Mucosa of rectum (tissue), 2 donors: ENCODE measurements around the gene MED17.

Experiments used
- H3K27ac ChIP-seq, 2 donors: one replicate each; pipeline ENCODE4 v1.7.0; 2013; ENCODE audit warnings: inconsistent platforms in 2 of 2, low read depth in 2 of 2, low read length in 2 of 2
- H3K27me3 ChIP-seq, 2 donors: one replicate each; pipeline ENCODE4 v1.7.0; 2013; ENCODE audit warnings: low read length in 2 of 2; ENCODE audit not compliant: control insufficient read depth in 2 of 2, insufficient read depth in 2 of 2
- H3K36me3 ChIP-seq, 2 donors: one replicate each; pipeline ENCODE4 v1.7.0; 2013; ENCODE audit warnings: low read length in 2 of 2; ENCODE audit not compliant: control insufficient read depth in 2 of 2, insufficient read depth in 2 of 2
- H3K4me1 ChIP-seq, 2 donors: one replicate each; pipeline ENCODE4 v1.7.0; 2013; ENCODE audit warnings: low read length in 2 of 2, mild to moderate bottlenecking in 1 of 2; ENCODE audit not compliant: control insufficient read depth in 2 of 2, insufficient read depth in 2 of 2
- H3K4me3 ChIP-seq, 2 donors: one replicate each; pipeline ENCODE4 v1.7.0; 2013; ENCODE audit warnings: low read length in 2 of 2
- H3K9ac ChIP-seq, 2 donors: one replicate each; pipeline ENCODE4 v1.7.0; 2013; ENCODE audit warnings: low read length in 2 of 2, low read depth in 1 of 2, mild to moderate bottlenecking in 1 of 2
- H3K9me3 ChIP-seq, 2 donors: one replicate each; pipeline ENCODE4 v1.7.0; 2013; ENCODE audit warnings: low read length in 2 of 2; ENCODE audit not compliant: control insufficient read depth in 2 of 2
- donor health status: healthy.
- donor health status: Normal muscosa, but diverticular disease.

Gene MED17, protein sequence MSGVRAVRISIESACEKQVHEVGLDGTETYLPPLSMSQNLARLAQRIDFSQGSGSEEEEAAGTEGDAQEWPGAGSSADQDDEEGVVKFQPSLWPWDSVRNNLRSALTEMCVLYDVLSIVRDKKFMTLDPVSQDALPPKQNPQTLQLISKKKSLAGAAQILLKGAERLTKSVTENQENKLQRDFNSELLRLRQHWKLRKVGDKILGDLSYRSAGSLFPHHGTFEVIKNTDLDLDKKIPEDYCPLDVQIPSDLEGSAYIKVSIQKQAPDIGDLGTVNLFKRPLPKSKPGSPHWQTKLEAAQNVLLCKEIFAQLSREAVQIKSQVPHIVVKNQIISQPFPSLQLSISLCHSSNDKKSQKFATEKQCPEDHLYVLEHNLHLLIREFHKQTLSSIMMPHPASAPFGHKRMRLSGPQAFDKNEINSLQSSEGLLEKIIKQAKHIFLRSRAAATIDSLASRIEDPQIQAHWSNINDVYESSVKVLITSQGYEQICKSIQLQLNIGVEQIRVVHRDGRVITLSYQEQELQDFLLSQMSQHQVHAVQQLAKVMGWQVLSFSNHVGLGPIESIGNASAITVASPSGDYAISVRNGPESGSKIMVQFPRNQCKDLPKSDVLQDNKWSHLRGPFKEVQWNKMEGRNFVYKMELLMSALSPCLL

DNA sequence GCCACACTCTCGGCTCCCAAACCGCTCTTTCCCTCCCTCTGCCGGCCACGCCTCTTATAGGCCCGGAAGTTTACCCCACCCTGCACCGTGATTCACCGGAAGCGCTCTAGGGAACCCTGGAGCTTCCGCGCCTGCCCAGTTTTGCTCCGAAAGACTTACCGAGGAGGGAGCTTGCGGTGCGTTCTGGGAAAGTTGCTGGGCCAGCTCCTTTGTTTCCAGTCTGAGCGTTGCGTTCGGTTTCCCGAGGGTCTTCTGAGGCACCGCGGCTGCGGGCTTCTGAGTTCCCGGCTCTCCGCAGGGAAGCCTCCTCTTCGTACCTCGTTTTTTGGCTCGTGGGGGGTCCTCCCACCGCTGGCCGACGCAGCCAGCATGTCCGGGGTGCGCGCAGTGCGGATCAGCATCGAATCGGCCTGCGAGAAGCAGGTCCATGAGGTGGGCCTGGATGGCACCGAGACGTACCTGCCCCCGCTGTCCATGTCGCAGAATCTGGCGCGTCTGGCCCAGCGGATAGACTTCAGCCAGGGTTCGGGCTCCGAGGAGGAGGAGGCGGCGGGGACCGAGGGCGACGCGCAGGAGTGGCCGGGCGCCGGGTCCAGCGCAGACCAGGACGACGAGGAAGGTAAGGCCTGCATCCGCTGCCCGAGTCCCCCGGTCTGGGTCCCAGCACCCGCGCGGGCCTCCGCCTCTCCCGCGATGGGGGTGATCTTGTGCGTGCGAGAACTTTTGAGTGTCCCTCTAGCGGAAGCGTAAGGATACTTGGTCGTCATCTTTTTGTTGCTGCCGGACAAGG lies at the start of gene MED17:
TSS of gene MED17 (plus strand) at position 138 of the 790 bp plus-strand sequence. CDS start at position 370, 232 bp downstream.
- H3K36me3 ChIP-seq = peaks cover 7 to 14% of the 10 kb centered on the region in 2 donors
- H3K4me3 ChIP-seq = peak within 1 kb of the TSS; percentile 91 to 99
- H3K9me3 ChIP-seq = no peaks in the 10 kb centered on the region
- H3K27me3 ChIP-seq = no peaks in the 10 kb centered on the region
- H3K9ac ChIP-seq = peak within 1 kb of the TSS; percentile 96 to 99
- peak within 1 kb of the TSS; percentile 97 to 98 for H3K27ac ChIP-seq
- H3K4me1 ChIP-seq = peaks cover 21 to 22% of the 10 kb centered on the region in 2 donors

DNA sequence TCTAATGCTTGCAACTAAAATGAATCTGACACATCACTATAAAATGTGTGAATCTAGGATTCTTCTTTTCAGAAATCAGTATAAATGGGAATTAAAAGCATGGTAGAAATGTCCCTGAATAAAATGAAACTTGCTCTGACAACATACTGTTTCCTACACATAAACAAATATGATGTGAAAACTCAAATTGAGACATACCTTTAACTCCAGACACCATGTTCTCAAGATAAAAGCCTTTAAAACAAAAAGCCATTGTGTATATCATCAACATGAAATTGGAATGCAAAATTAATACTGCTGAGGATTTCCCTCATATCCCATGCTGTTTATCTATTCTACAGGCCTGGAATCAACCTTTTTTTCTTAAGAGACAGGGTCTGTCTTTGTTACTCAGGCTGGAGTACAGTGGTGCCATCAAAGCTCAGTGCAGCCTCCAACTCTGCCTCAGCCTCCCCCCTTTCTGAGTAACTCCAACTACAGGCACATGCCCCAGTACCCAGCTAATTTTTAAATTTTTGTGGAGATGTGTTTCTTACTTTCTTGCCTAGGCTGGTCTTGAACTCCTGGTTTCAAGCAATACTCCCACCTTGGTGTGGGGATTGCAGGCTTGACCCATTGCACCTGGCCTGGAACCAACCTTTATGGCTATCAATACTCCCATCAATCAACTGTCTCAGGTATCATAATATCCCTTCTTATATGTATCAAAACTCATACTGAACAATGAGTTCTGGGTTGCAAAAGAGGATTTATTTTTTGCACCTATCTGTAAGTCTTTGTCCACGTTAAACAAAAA lies 49.5 kb upstream of the MED17 start:
- H3K9ac ChIP-seq = no peak overlapping the region
- no peak overlapping the region for H3K4me3 ChIP-seq
- H3K27ac ChIP-seq = no peak overlapping the region
- H3K9me3 ChIP-seq = no peaks in the 10 kb centered on the region
- H3K27me3 ChIP-seq = no peaks in the 10 kb centered on the region
- H3K36me3 ChIP-seq = peaks cover 80 to 84% of the 10 kb centered on the region in 2 donors
- peaks cover 15% of the 10 kb centered on the region in 2 donors for H3K4me1 ChIP-seq

DNA sequence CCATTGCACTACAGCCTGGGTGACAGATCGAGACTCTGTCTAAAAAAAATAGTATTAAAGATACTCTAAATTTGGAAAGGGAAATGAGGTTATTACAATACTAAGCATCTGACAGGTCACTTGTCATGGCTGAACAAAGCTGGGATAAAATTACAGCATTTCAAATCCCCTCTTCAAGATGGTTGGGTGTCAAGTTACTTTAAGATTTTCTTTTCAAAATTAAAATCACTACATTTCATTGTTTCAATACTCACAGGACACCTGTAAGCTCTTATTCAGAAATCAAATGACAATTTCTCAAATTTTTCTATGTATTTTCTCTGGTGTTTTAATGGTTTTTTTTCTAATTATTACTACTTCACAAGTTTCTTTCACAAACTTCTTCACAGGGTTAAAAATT lies 48.5 kb upstream of the MED17 start:
- Histone ChIP-seq H3K27ac (no peak overlapping the region), H3K27me3 (no peaks in the 10 kb centered on the region), H3K4me1 (peaks cover 18 to 20% of the 10 kb centered on the region in 2 donors), H3K9ac (no peak overlapping the region), H3K9me3 (no peaks in the 10 kb centered on the region), H3K4me3 (no peak overlapping the region), H3K36me3 (peaks cover 70 to 79% of the 10 kb centered on the region in 2 donors)

DNA sequence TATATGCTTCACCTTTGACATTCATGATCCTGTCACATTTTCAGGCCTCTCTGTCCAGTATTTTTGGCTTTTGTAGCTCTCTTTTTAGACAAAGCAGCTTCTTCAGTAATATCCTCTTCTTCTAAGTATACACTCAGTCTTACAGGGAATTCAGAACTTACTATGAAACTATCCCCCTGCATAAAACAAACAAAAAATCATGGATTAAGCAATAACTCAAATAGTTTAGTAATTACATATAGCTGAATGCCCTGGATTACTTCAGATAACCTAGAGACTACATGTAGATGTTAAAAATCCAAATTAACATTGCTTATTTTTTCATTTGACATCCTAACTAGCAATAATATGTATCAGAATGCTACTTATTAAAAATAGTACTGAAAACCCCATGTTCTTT lies 48.0 kb upstream of the MED17 start:
- Histone ChIP-seq H3K4me1 (peaks cover 18 to 20% of the 10 kb centered on the region in 2 donors), H3K9me3 (no peaks in the 10 kb centered on the region), H3K9ac (no peak overlapping the region), H3K27me3 (no peaks in the 10 kb centered on the region), H3K4me3 (no peak overlapping the region), H3K36me3 (peaks cover 65 to 74% of the 10 kb centered on the region in 2 donors), H3K27ac (no peak overlapping the region)

DNA sequence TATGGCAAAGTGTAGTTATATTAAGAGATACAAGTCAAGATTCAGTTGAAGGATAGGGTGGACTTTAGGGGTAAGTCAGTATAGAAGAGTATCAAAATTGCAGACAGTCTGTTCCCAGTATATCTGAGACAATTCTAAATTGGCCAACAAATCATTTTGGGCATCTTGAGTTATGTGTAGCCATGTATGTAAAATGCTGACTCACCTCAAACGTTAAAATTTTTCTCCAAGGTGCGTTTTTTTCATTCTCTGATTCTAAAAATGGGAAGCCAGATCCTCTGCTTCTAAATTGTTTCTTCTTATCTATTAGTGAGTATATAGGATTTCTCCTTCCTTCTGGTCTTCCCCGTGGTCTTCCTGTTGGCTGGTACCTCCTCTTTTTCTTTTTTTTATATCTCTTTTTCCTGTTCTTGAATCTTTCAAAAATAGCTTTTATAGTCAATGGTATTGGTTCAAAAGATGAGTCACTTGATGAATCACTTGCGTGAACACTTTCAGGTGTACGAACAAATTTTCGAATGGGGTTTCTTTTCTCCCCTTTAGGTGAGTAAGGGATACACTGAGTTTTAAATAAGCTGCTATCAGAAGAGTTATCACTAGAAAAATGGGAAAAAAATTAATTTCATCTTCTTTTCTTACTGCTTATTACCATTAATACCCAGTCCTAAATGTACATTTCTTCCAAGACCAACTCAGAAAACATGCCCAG lies 46.0 kb upstream of the MED17 start:
- H3K27ac ChIP-seq = no peak overlapping the region
- no peak overlapping the region for H3K9ac ChIP-seq
- H3K4me1 ChIP-seq = peaks cover 22 to 23% of the 10 kb centered on the region in 2 donors
- peaks cover 48 to 56% of the 10 kb centered on the region in 2 donors for H3K36me3 ChIP-seq
- peak overlapping the region in 1 of 2 donors; percentile 100 for H3K4me3 ChIP-seq
- no peaks in the 10 kb centered on the region for H3K27me3 ChIP-seq
- no peaks in the 10 kb centered on the region for H3K9me3 ChIP-seq

DNA sequence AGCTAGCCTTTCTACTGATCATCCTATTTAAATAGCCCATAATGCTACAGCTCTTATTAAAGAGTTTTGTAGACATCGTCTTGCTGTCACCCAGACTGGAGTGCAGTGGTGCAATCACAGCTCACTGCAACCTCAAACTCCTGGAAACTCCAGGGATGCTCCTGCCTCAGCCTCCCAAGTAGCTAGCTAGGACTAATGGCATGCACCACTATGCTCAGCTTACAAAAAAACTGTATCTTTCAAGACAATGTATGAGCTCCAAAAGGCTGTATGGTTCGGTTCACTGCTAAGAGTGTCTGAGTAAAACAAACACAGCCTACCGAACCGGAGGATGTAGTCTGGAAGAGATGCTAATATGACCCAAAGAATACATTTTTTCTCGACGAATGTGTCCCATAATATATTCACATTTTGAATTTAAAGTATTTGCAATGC lies 45.4 kb upstream of the MED17 start:
- Histone ChIP-seq H3K9ac (no peak overlapping the region), H3K4me3 (peak overlapping the region in 1 of 2 donors; percentile 100), H3K9me3 (no peaks in the 10 kb centered on the region), H3K27me3 (no peaks in the 10 kb centered on the region), H3K36me3 (peaks cover 48 to 53% of the 10 kb centered on the region in 2 donors), H3K27ac (no peak overlapping the region), H3K4me1 (peaks cover 22 to 23% of the 10 kb centered on the region in 2 donors)

DNA sequence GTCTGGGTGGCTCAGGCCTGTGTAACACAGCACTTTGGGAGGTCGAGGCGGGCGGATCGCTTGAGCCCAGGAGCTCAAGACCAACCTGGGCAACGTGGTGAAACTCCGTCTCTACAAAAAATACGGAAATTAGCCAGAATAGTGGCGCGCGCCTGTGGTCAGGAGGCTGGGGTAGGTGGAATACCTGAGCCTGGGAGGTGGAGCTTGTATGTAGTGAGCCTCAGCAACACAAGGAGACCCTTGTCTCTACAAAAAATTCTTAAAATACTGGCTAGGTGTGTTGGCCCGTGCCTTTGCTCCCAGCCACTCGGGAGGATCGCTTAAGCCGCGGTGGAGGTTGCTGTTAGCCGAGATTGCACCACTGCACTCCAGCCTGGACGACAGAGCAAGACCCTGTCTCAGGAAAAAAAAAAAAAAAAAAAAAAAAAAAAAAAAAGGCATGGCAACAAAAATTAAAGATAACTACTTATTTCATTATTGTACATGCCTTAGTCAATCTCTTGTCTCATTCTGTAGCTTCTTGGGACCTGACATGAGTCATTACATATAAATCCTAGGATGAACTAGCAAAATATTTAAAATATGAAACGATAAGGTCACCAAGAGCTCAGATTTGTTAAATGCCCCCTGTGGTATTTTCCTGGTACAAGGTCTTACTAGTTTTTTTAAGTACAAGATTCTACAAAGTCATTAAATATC lies 43.9 kb upstream of the MED17 start:
- Histone ChIP-seq H3K9me3 (no peaks in the 10 kb centered on the region), H3K27me3 (no peaks in the 10 kb centered on the region), H3K36me3 (peaks cover 34 to 41% of the 10 kb centered on the region in 2 donors), H3K9ac (peak overlapping the region; percentile 93 to 100), H3K4me1 (peaks cover 24 to 27% of the 10 kb centered on the region in 2 donors), H3K27ac (no peak overlapping the region), H3K4me3 (peak overlapping the region; percentile 95 to 100)

DNA sequence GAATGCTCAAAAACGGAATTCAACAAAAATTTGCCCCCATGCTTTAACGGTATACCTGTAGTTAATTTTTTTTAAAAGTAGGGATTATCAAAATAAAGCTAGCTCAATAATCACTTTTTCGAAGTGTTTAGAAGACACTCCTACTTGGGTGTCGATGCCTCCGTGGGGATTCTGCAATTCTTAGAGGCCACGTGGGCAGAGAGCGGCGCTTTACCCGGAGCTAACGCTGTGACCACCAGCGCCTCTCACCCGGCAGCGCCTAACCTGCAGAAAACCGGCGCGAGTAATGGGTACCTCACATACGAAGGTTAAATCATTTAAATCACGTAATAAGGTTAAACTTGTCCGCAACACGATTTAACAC lies 43.4 kb upstream of the MED17 start:
- Histone ChIP-seq H3K27me3 (no peaks in the 10 kb centered on the region), H3K4me3 (peak overlapping the region; percentile 95 to 100), H3K9ac (peak overlapping the region; percentile 93 to 100), H3K27ac (peak overlapping the region; percentile 96), H3K36me3 (peaks cover 29 to 36% of the 10 kb centered on the region in 2 donors), H3K9me3 (no peaks in the 10 kb centered on the region), H3K4me1 (peaks cover 24 to 27% of the 10 kb centered on the region in 2 donors)
